Activated effector memory CD4-positive, alpha-beta T cell treated with anti-CD3 and anti-CD28 coated beads, Interleukin-2, amount 50 U/mL, for 16 hours (primary cell): ENCODE results near the gene ARL2.
"Not testable (repeated sequence)": the region's sequence is repeated elsewhere in the genome, so short reads cannot be mapped to it uniquely, and the experiment has no call there.

Experiments used
- DNase-seq: peaks from one replicate; pipeline ENCODE4 v3.0.0-alpha.2; 2020

ARL2 gene

GRCh38 chr11:65013888-65014725 lies at the start of gene ARL2:
ARL2 (plus strand) TSS chr11:65014160; CDS start chr11:65014208, 48 bp downstream.
- peak; percentile 94 for DNase-seq

GRCh38 chr11:64967375-64967774 lies 46.6 kb upstream of the ARL2 start:
- no peak for DNase-seq

- no peak for DNase-seq
Observed at GRCh38 chr11:64969209-64969608, 44.8 kb upstream of the ARL2 start.

GRCh38 chr11:64970731-64971151 lies 43.2 kb upstream of the ARL2 start:
- peak; percentile 64 for DNase-seq

- DNase-seq, result peak; percentile 95
Observed at GRCh38 chr11:64971421-64972233, 42.3 kb upstream of the ARL2 start, which contains the start of gene MAJIN. MAJIN (minus strand) TSS chr11:64972108; CDS start chr11:64959405, 12,703 bp downstream.

- DNase-seq, result no peak
Observed at GRCh38 chr11:64974124-64974523, 39.8 kb upstream of the ARL2 start.

- DNase-seq, result peak; percentile 46
Observed at GRCh38 chr11:64976651-64977050, 37.3 kb upstream of the ARL2 start.

GRCh38 chr11:64983339-64983738 lies 30.6 kb upstream of the ARL2 start:
- not testable (repeated sequence) for DNase-seq

- no peak for DNase-seq
Observed at GRCh38 chr11:64987998-64988854, 25.7 kb upstream of the ARL2 start.

GRCh38 chr11:64989416-64989815 lies 24.5 kb upstream of the ARL2 start:
- no peak for DNase-seq

GRCh38 chr11:64990222-64990923 lies 23.6 kb upstream of the ARL2 start:
- DNase-seq, result no peak

GRCh38 chr11:64994318-64994717 lies 19.6 kb upstream of the ARL2 start:
- DNase-seq, result no peak

- no peak for DNase-seq
Observed at GRCh38 chr11:64996327-64996709, 17.6 kb upstream of the ARL2 start.

- no peak for DNase-seq
Observed at GRCh38 chr11:64996710-64997380, 17.1 kb upstream of the ARL2 start, which contains the start of gene BATF2. BATF2 (minus strand) TSS chr11:64996971; CDS start chr11:64996914, 57 bp downstream.

GRCh38 chr11:64998141-64998540 lies 15.8 kb upstream of the ARL2 start:
- DNase-seq, result no peak

GRCh38 chr11:64998690-64999431 lies 15.1 kb upstream of the ARL2 start:
- DNase-seq, result no peak

- no peak for DNase-seq
Observed at GRCh38 chr11:64999478-64999877, 14.5 kb upstream of the ARL2 start.

- DNase-seq, result no peak
Observed at GRCh38 chr11:65002706-65003105, 11.3 kb upstream of the ARL2 start.

GRCh38 chr11:65003282-65003681 lies 10.7 kb upstream of the ARL2 start:
- no peak for DNase-seq

- not testable (repeated sequence) for DNase-seq
Observed at GRCh38 chr11:65003968-65004367, 10.0 kb upstream of the ARL2 start.

- no peak for DNase-seq
Observed at GRCh38 chr11:65008016-65008415, 5.9 kb upstream of the ARL2 start.
